Osteocyte (in vitro differentiated cells): Measurements from ENCODE around the gene CHRNE. TPM values are rescaled to one million over a fixed set of nuclear protein-coding genes. Genes with fewer than 3 reads are reported as not detected.
"Not testable (repeated sequence)": the region's sequence is repeated elsewhere in the genome, so short reads cannot be mapped to it uniquely, and the experiment has no call there.

Experiments used
- DNase-seq: peaks from one replicate; pipeline ENCODE4 v3.0.0; 2021; ENCODE audit warnings: mixed read lengths; ENCODE audit not compliant: unreplicated experiment; ENCODE audit errors: extremely low spot score
- H3K27ac Mint-ChIP-seq: one replicate; pipeline ENCODE4 v1.8.0; 2021; ENCODE audit warnings: mild to moderate bottlenecking, mixed read lengths; ENCODE audit not compliant: unreplicated experiment
- H3K27me3 Mint-ChIP-seq: one replicate; pipeline ENCODE4 v1.8.0; 2021; ENCODE audit warnings: mixed read lengths; ENCODE audit not compliant: unreplicated experiment
- H3K36me3 Mint-ChIP-seq: one replicate; pipeline ENCODE4 v1.8.0; 2021; ENCODE audit warnings: mixed read lengths; ENCODE audit not compliant: unreplicated experiment
- H3K4me1 Mint-ChIP-seq: one replicate; pipeline ENCODE4 v1.8.0; 2021; ENCODE audit warnings: mixed read lengths; ENCODE audit not compliant: unreplicated experiment
- H3K4me3 Mint-ChIP-seq: one replicate; pipeline ENCODE4 v1.8.0; 2021; ENCODE audit warnings: mild to moderate bottlenecking, moderate library complexity, mixed read lengths; ENCODE audit not compliant: unreplicated experiment
- H3K9me3 Mint-ChIP-seq: one replicate; pipeline ENCODE4 v1.8.0; 2021; ENCODE audit warnings: mixed read lengths; ENCODE audit not compliant: unreplicated experiment
- CTCF ChIP-seq: fragments of 200-600 bp; sonication (generic); IDR thresholded peaks from 2 replicates; pipeline ENCODE4 v1.5.0; 2021; ENCODE audit warnings: antibody characterized with exemption, mild to moderate bottlenecking, moderate library complexity
- total RNA-seq: library from RNA; stranded (reverse); gene quantifications from 2 replicates; pipeline ENCODE4 v1.2.1, GENCODE V29; 2021

Gene CHRNE
- total RNA-seq, 1 donor from 2014 or later, result 0.27 TPM

- Mint-ChIP-seq H3K27ac (no peak overlapping the region), H3K27me3 (no peaks in the 10 kb centered on the region), H3K4me1 (no peaks in the 10 kb centered on the region), H3K4me3 (no peak overlapping the region), H3K9me3 (no peaks in the 10 kb centered on the region), H3K36me3 (no peaks in the 10 kb centered on the region)
- no peak for DNase-seq
- TF ChIP-seq CTCF, result no peak
Observed at GRCh38 chr17:4919511-4920047, 16.7 kb upstream of the CHRNE start.

- not testable (repeated sequence) for H3K4me3 Mint-ChIP-seq, H3K36me3 Mint-ChIP-seq, H3K9me3 Mint-ChIP-seq, H3K27me3 Mint-ChIP-seq, DNase-seq, H3K4me1 Mint-ChIP-seq, H3K27ac Mint-ChIP-seq
Observed at GRCh38 chr17:4914551-4914950, 11.7 kb upstream of the CHRNE start.

GRCh38 chr17:4913994-4914393, 11.1 kb upstream of the CHRNE start:
- Mint-ChIP-seq H3K27me3 (peaks cover 2% of the 10 kb centered on the region), H3K4me1 (peaks cover 2% of the 10 kb centered on the region), H3K36me3 (no peaks in the 10 kb centered on the region), H3K9me3 (no peaks in the 10 kb centered on the region), H3K4me3 (no peak overlapping the region), H3K27ac (no peak overlapping the region)
- no peak for TF ChIP-seq CTCF
- no peak for DNase-seq

GRCh38 chr17:4908711-4909496, 6.0 kb upstream of the CHRNE start:
- H3K36me3 Mint-ChIP-seq, result no peaks in the 10 kb centered on the region
- peaks cover 2% of the 10 kb centered on the region for H3K4me1 Mint-ChIP-seq
- H3K4me3 Mint-ChIP-seq, result no peak overlapping the region
- H3K9me3 Mint-ChIP-seq, result no peaks in the 10 kb centered on the region
- peak; percentile 83 for TF ChIP-seq CTCF
- DNase-seq, result peak; percentile 95
- peaks cover 2% of the 10 kb centered on the region for H3K27me3 Mint-ChIP-seq
- no peak overlapping the region for H3K27ac Mint-ChIP-seq

- TF ChIP-seq CTCF, result no peak
- H3K27me3 Mint-ChIP-seq, result peaks cover 2% of the 10 kb centered on the region
- no peaks in the 10 kb centered on the region for H3K9me3 Mint-ChIP-seq
- no peak for DNase-seq
- H3K36me3 Mint-ChIP-seq, result no peaks in the 10 kb centered on the region
- no peak overlapping the region for H3K4me3 Mint-ChIP-seq
- peaks cover 4% of the 10 kb centered on the region for H3K4me1 Mint-ChIP-seq
- no peak overlapping the region for H3K27ac Mint-ChIP-seq
Observed at GRCh38 chr17:4908301-4908700, 5.4 kb upstream of the CHRNE start.

- H3K4me1 Mint-ChIP-seq, H3K9me3 Mint-ChIP-seq, H3K27ac Mint-ChIP-seq, H3K27me3 Mint-ChIP-seq, H3K4me3 Mint-ChIP-seq, DNase-seq, H3K36me3 Mint-ChIP-seq: not testable (repeated sequence)
Observed at GRCh38 chr17:4906642-4907041, 3.7 kb upstream of the CHRNE start.
